Measurements from ENCODE around the gene MMAB. TPM values are rescaled to one million over a fixed set of nuclear protein-coding genes. Genes with fewer than 3 reads are reported as not detected.
A peak's percentile ranks its signal among the peaks of the same experiment; 100 is the strongest.
"Not testable (repeated sequence)": the region's sequence is repeated elsewhere in the genome, so short reads cannot be mapped to it uniquely, and the experiment has no call there.

MMAB gene
- total RNA-seq, 1 donor from 2014 or later: 70.2 TPM

- DNase-seq (ENCODE audit: low read depth): no peak
Measured at GRCh38 chr12:109604132-109604585, 30.9 kb upstream of the MMAB start.

- not testable (repeated sequence) for DNase-seq (ENCODE audit: low read depth)
Measured at GRCh38 chr12:109602132-109602531, 28.8 kb upstream of the MMAB start.

- no peak for DNase-seq (ENCODE audit: low read depth)
Measured at GRCh38 chr12:109601557-109601956, 28.3 kb upstream of the MMAB start.

GRCh38 chr12:109600995-109601394, 27.7 kb upstream of the MMAB start:
- DNase-seq (ENCODE audit: low read depth): no peak

GRCh38 chr12:109600481-109600880, 27.2 kb upstream of the MMAB start:
- no peak for DNase-seq (ENCODE audit: low read depth)

- DNase-seq (ENCODE audit: low read depth): no peak
Measured at GRCh38 chr12:109599087-109599486, 25.8 kb upstream of the MMAB start.

GRCh38 chr12:109598428-109598854, 25.1 kb upstream of the MMAB start:
- DNase-seq (ENCODE audit: low read depth): no peak

- peak; percentile 83 for DNase-seq (ENCODE audit: low read depth)
Measured at GRCh38 chr12:109597795-109598427, 24.6 kb upstream of the MMAB start.

GRCh38 chr12:109597414-109597794, 24.1 kb upstream of the MMAB start:
- DNase-seq (ENCODE audit: low read depth): no peak

- DNase-seq (ENCODE audit: low read depth): no peak
Measured at GRCh38 chr12:109596418-109597244, 23.3 kb upstream of the MMAB start.

- DNase-seq (ENCODE audit: low read depth): no peak
Measured at GRCh38 chr12:109595321-109595902, 22.1 kb upstream of the MMAB start.

GRCh38 chr12:109594556-109595317, 21.4 kb upstream of the MMAB start:
- DNase-seq (ENCODE audit: low read depth): no peak

- peak; percentile 28 for DNase-seq (ENCODE audit: low read depth)
Measured at GRCh38 chr12:109592905-109593272, 19.6 kb upstream of the MMAB start.

GRCh38 chr12:109592195-109592904, 19.0 kb upstream of the MMAB start:
- DNase-seq (ENCODE audit: low read depth): no peak

GRCh38 chr12:109591041-109591440, 17.7 kb upstream of the MMAB start:
- no peak for DNase-seq (ENCODE audit: low read depth)

- DNase-seq (ENCODE audit: low read depth): no peak
Measured at GRCh38 chr12:109590566-109590965, 17.3 kb upstream of the MMAB start.

- no peak for DNase-seq (ENCODE audit: low read depth)
Measured at GRCh38 chr12:109589691-109590245, 16.5 kb upstream of the MMAB start.

GRCh38 chr12:109589240-109589590, 15.9 kb upstream of the MMAB start:
- no peak for DNase-seq (ENCODE audit: low read depth)

- no peak for DNase-seq (ENCODE audit: low read depth)
Measured at GRCh38 chr12:109588461-109589239, 15.3 kb upstream of the MMAB start.

- no peak for DNase-seq (ENCODE audit: low read depth)
Measured at GRCh38 chr12:109587921-109588320, 14.6 kb upstream of the MMAB start.

Data from myocyte (in vitro differentiated cells).